VCaP (cell line): ENCODE measurements around the gene C3.
"Not testable (repeated sequence)": the region's sequence is repeated elsewhere in the genome, so short reads cannot be mapped to it uniquely, and the experiment has no call there.

Experiments used
- H3K27ac ChIP-seq: fragments of 450-650 bp; 2 replicates; pipeline ENCODE4 v1.5.1; 2017
- CTCF ChIP-seq: fragments of 450-650 bp; conservative IDR thresholded peaks from 2 replicates; pipeline ENCODE4 v1.5.1; 2017; ENCODE audit warnings: mild to moderate bottlenecking, moderate library complexity

The C3 gene

DNA sequence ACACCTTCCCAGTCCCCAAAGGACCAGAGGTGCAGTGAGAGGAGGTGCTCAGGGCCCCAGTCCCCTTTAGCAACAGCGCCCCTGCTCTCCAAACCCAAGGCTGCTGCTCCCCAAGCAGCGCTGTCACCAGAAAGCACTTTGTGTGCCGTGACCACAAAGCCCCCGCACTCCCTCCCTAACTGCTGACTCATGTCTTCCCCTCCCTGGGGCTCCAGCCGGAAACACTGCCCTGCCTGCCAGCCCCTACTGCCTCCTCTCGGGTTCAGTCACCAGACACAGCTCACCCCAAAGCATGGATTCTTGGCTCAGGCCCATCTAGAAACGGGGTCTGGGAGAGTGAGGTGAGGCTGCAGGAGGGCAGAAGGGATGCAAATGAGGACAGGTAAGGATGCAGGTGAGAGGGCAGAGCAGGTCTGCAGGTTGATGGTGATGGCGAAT, 45.6 kb downstream of the C3 start:
- TF ChIP-seq CTCF = no peak
- H3K27ac ChIP-seq = no peak overlapping the region

GRCh38 chr19:6674408-6674807, 46.0 kb downstream of the C3 start:
- H3K27ac ChIP-seq = not testable (repeated sequence)

GRCh38 chr19:6672693-6673290, 47.7 kb downstream of the C3 start:
- TF ChIP-seq CTCF = no peak
- H3K27ac ChIP-seq = no peak overlapping the region

GRCh38 chr19:6671960-6672359, 48.5 kb downstream of the C3 start:
- no peak for TF ChIP-seq CTCF
- no peak overlapping the region for H3K27ac ChIP-seq

DNA sequence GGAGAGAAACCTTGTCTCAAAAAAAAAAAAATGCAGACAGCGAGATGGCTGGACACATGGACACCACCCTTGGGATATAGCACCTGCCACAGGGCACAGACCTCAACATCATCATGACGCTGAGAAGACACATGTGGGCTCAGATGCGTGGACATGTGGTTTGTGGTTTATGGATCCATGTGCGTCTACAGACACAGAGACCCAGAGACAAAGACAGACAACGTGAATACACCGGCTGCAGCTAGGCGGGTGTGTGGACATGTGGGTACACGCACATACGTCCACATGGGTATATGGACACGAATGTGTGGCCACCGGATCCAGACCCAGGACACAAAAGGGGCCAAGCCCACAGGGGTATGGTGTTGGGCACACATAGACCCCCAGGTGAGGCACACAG, 51.8 kb downstream of the C3 start:
- TF ChIP-seq CTCF = no peak
- H3K27ac ChIP-seq = no peak overlapping the region

GRCh38 chr19:6667114-6667627, 53.3 kb downstream of the C3 start:
- no peak for TF ChIP-seq CTCF
- H3K27ac ChIP-seq = no peak overlapping the region

DNA sequence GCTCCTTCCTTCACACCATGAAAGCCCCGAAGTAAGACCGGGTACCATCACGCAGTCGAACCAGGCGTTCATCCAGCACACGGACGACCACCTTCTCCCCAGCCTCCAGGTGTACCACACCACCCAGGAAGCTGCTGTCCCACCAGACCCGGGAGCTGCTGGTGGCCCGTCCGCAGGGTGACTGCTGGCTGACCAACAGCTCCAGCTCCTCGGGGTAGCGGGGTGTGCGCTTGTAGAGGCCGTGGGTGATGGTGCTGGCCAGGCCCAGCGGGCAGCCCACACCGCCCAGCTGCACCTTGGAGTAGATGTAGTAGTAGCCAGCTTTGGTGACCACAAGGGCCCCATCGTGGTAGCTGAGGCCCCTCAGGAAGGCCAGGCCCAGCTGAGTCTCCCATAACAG, 55.5 kb downstream of the C3 start:
- no peak overlapping the region for H3K27ac ChIP-seq
- no peak for TF ChIP-seq CTCF
